NB4 (cell line): ENCODE data around the gene PSMC2.

Source experiments
- DNase-seq: peaks from one replicate; pipeline ENCODE4 v3.0.0; 2010; ENCODE audit warnings: low read depth
- H3K4me3 ChIP-seq: one replicate; pipeline ENCODE4 v1.5.1; 2011; ENCODE audit warnings: mild to moderate bottlenecking, low read depth, low read length, moderate library complexity
- MYC ChIP-seq: IDR thresholded peaks from 2 replicates; pipeline ENCODE4 v1.6.1; 2011; ENCODE audit warnings: low read depth, low read length
- POLR2A ChIP-seq: IDR thresholded peaks from 2 replicates; pipeline ENCODE4 v1.6.1; 2011; ENCODE audit warnings: mild to moderate bottlenecking; ENCODE audit not compliant: insufficient read length; ENCODE audit errors: extremely low read depth
- TF ChIP-seq, protein P1 (sequence below): IDR thresholded peaks from 2 replicates; pipeline ENCODE4 v1.6.1; 2011; ENCODE audit warnings: low read depth, low read length
- TF ChIP-seq, protein P2 (sequence below): IDR thresholded peaks from one replicate; pipeline ENCODE4 v1.5.1; 2012; ENCODE audit warnings: low read depth, low read length

PSMC2 gene

DNA sequence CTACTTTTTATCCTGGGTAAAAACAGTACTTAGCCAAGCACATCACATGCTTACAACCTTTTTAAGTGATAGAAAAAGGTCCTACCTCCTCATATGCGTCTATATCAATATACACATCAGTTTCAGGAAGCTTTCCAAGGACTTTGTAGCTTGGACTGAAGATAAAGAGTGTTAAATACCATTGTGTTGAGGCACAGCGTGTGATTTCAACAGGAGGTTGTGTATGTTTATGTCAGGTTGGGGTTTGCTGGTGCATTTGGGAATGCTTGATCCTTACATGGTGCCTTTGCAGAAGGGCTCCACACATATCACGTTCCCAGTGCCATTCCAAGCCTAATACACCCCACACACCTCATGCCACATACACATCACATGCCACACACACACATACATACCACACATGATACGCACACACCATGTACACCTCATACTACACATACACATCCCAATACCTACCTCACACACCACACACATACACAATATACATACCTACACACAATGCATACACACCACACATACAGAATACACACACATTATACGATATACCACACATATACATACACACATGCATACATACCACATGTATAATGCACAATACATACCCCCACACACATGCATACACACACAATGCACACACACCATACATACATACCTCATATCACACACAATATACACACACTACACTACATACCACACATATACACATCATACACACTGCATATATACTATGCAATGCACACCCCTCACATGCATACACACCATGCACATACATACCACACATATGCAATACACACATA is 33.1 kb downstream of the PSMC2 start:
- no peak overlapping the region for H3K4me3 ChIP-seq
- DNase-seq: no peak
- no peak for TF ChIP-seq MYC
- TF ChIP-seq, protein P1, sequence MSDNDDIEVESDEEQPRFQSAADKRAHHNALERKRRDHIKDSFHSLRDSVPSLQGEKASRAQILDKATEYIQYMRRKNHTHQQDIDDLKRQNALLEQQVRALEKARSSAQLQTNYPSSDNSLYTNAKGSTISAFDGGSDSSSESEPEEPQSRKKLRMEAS: no peak
- TF ChIP-seq POLR2A: no peak
- TF ChIP-seq, protein P2, sequence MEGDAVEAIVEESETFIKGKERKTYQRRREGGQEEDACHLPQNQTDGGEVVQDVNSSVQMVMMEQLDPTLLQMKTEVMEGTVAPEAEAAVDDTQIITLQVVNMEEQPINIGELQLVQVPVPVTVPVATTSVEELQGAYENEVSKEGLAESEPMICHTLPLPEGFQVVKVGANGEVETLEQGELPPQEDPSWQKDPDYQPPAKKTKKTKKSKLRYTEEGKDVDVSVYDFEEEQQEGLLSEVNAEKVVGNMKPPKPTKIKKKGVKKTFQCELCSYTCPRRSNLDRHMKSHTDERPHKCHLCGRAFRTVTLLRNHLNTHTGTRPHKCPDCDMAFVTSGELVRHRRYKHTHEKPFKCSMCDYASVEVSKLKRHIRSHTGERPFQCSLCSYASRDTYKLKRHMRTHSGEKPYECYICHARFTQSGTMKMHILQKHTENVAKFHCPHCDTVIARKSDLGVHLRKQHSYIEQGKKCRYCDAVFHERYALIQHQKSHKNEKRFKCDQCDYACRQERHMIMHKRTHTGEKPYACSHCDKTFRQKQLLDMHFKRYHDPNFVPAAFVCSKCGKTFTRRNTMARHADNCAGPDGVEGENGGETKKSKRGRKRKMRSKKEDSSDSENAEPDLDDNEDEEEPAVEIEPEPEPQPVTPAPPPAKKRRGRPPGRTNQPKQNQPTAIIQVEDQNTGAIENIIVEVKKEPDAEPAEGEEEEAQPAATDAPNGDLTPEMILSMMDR: no peak

DNA sequence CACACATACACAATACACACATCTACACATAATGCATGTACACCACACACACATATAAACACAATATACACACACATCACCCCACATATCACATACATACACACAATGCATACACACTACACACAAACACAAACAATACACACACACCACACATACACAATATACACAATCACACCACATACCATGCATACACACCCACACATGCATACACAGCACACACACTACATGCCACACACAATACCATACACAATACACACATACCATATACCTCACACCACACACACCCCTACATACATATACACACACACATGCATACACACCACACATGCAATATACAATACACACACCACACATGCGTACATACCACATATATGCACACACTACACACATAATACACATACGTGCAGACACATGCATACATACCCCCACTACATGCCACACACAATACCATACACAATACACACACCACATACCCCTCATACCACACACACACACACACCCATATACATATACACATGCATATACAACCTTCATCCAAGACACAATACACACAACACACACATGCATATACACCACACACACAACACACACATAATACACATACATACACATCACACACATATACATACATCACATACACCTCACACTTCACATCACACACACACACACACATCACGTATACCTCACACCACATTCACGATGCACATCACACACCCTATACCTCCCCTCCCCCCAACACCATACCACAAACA is 34.0 kb downstream of the PSMC2 start:
- no peak for DNase-seq
- TF ChIP-seq POLR2A (no peak), MYC (no peak)

DNA sequence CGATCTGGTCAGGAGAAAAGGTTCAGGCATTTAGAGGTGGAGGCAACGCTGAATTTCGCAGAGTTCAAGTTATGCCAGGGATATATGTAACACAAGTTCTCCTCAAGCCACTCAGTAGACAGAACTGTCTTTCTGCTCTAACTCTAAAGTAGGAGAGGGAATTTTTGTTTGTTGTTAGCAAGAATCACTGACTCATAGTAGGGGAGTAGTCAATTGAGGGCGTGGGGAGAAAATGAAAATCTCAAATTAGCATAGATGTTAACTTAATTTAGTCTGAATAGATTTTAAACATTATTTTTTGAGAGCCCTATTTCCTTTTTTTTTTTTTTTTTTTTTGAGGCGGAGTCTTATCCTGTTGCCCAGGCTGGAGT is 34.6 kb downstream of the PSMC2 start:
- H3K4me3 ChIP-seq: no peak overlapping the region
- TF ChIP-seq MYC (no peak), POLR2A (no peak)
- TF ChIP-seq, protein P2: no peak
- TF ChIP-seq, protein P1: no peak
- DNase-seq: no peak

More for the DNA sequence above, 34.0 kb downstream of the PSMC2 start:
- no peak overlapping the region for H3K4me3 ChIP-seq

DNA sequence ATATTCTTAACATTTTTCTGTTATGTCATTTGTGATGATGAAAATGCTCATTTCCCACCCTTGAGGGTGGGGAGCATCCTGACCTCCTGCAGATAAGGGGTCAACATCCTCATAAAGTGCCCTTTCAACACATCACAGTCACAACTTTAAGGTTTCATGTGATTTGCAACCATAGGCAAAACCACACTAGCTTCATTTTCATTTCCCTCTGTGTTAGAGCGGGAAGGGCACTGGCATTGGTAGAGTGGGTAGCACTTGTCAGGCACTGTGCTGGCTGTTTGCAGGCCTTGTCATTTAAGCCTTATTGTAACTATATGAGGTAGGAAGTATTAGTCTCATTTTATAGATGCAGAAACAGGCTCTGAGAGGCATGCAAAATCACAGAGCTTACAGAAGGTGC is 39.8 kb downstream of the PSMC2 start:
- no peak overlapping the region for H3K4me3 ChIP-seq
- DNase-seq: no peak
- TF ChIP-seq POLR2A (no peak), MYC (no peak)
- TF ChIP-seq, protein P1: no peak
- TF ChIP-seq, protein P2: no peak

DNA sequence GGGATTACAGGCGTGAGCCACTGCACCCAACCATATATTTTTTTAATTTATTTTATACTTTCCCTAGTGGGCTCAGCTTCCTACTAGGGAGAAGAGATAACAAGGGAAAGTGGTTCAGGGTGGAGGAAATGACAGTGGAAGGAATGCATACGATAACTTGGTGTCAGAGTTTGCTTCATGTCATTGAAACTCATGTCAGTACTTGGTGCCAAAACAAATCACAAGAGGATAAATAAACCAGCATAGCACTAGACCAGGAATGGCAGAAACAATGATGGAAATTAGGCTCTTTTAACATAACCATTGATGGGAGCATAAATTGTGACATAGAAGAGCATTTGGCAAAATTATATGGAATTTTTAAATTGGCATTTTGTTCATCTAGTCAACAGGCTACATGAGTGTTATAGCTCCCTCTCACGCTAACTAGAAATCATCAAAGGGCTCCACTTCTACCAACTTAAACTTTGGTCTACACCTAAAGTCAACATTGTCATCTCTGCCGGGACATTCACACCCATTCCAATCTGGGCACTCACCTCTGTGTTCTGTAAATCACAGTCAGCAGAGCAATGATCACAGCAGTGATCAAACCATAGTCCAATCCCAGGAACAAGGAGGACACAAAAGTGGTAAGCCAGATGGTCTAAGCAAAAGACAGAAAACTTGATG is 41.2 kb downstream of the PSMC2 start:
- no peak for DNase-seq
- TF ChIP-seq POLR2A (no peak), MYC (no peak)
- TF ChIP-seq, protein P1: no peak
- TF ChIP-seq, protein P2: no peak
- no peak overlapping the region for H3K4me3 ChIP-seq

DNA sequence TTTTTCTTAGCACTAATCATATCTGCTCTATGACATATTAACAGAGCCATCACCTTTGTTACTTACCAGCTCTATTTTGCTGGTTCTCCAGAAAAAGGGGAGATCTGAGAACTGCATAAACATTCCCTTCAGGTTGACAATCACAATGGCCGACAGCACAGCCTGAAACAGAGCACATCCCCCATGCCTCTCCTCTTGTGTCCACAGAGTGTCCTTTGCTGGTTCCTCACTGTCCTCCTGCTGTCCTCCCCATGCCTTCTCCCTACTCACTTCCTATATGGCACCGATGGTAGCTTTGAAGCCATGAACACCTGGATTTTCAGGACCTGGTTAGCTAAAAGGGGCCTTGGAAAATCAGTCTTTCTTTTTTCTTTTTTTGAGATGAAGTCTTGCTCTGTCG is 41.8 kb downstream of the PSMC2 start:
- H3K4me3 ChIP-seq: no peak overlapping the region
- no peak for DNase-seq
- TF ChIP-seq, protein P2: no peak
- TF ChIP-seq, protein P1: no peak
- no peak for TF ChIP-seq MYC
